ENCODE results near the gene ELMO2.
A peak's percentile ranks its signal among the peaks of the same experiment; 100 is the strongest.

ELMO2 gene

GRCh38 chr20:46353500-46354206 lies 52.8 kb downstream of the ELMO2 start:
- TF ChIP-seq MYC (IDR thresholded peaks at IDR 0.05; ENCODE audit: low read depth, low read length): no peak
- TF ChIP-seq, protein P1, sequence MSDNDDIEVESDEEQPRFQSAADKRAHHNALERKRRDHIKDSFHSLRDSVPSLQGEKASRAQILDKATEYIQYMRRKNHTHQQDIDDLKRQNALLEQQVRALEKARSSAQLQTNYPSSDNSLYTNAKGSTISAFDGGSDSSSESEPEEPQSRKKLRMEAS (IDR thresholded peaks at IDR 0.05; ENCODE audit: low read depth, low read length): no peak
- TF ChIP-seq, protein P2, sequence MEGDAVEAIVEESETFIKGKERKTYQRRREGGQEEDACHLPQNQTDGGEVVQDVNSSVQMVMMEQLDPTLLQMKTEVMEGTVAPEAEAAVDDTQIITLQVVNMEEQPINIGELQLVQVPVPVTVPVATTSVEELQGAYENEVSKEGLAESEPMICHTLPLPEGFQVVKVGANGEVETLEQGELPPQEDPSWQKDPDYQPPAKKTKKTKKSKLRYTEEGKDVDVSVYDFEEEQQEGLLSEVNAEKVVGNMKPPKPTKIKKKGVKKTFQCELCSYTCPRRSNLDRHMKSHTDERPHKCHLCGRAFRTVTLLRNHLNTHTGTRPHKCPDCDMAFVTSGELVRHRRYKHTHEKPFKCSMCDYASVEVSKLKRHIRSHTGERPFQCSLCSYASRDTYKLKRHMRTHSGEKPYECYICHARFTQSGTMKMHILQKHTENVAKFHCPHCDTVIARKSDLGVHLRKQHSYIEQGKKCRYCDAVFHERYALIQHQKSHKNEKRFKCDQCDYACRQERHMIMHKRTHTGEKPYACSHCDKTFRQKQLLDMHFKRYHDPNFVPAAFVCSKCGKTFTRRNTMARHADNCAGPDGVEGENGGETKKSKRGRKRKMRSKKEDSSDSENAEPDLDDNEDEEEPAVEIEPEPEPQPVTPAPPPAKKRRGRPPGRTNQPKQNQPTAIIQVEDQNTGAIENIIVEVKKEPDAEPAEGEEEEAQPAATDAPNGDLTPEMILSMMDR (IDR thresholded peaks at IDR 0.05; ENCODE audit: low read depth, low read length): no peak
- TF ChIP-seq POLR2A (IDR thresholded peaks at IDR 0.05; ENCODE audit: extremely low read depth, insufficient read length): no peak
- DNase-seq (ENCODE audit: low read depth): no peak
- no peak overlapping the region for H3K4me3 ChIP-seq (ENCODE audit: low read depth, low read length)

- no peak overlapping the region for H3K4me3 ChIP-seq (ENCODE audit: low read depth, low read length)
- no peak for TF ChIP-seq POLR2A (IDR thresholded peaks at IDR 0.05; ENCODE audit: extremely low read depth, insufficient read length)
- no peak for DNase-seq (ENCODE audit: low read depth)
These were observed 54.0 kb downstream of the ELMO2 start for GRCh38 chr20:46352370-46352938.

DNA sequence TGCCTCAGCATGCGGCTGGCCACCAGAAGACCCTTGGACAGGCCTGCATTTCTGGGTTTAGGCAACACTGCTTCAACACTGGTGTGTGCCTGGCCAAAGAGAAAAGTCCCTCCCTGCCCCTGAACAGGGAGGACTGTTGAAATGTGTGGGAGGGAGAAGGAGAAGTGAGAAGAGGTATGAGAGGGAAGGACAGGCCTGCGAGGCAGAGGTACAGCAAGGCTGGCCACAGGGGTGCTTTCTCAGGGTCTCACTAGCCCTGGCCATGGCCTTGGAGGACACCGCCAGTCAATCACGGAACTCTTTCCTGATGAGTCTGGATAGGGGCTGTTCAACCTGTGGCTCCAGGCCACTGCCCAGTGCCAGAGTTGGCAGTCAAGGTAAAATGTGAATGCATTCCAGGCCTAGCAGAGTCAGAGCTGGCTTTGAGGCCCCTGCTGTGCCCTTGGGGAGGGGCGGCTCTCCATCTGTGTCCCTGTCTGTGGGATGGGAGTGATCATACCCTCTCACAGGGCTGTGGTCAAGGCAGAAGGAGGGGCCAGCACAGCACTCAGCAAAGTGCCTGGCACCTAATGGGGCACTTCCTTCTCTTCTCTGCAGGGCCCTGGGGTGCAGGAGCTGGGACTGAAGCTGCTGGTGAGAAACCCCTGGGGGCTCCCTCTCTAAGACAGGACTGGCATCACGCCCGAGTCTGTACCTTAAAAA lies 54.9 kb downstream of the ELMO2 start:
- no peak overlapping the region for H3K4me3 ChIP-seq (ENCODE audit: low read depth, low read length)
- TF ChIP-seq, protein P2 (IDR thresholded peaks at IDR 0.05; ENCODE audit: low read depth, low read length): no peak
- TF ChIP-seq, protein P1 (IDR thresholded peaks at IDR 0.05; ENCODE audit: low read depth, low read length): no peak
- TF ChIP-seq MYC (IDR thresholded peaks at IDR 0.05; ENCODE audit: low read depth, low read length): no peak
- no peak for TF ChIP-seq POLR2A (IDR thresholded peaks at IDR 0.05; ENCODE audit: extremely low read depth, insufficient read length)
- peak; percentile 54 for DNase-seq (ENCODE audit: low read depth)

DNA sequence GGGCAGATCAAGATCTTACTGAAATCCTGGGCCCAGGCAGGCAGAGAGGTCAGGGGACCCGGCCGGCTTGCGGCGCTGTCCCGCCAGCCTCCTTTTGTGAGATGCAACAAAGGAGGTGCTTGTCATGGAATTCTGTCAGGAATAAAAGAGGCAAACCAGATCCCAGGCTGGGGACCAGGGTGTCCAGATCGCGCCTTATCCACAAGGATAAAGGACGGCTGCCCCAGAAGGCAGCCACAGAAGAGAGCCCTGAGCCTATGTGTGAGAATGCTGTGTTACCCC lies 55.5 kb downstream of the ELMO2 start:
- no peak for TF ChIP-seq POLR2A (IDR thresholded peaks at IDR 0.05; ENCODE audit: extremely low read depth, insufficient read length)
- TF ChIP-seq MYC (IDR thresholded peaks at IDR 0.05; ENCODE audit: low read depth, low read length): no peak
- TF ChIP-seq, protein P2 (IDR thresholded peaks at IDR 0.05; ENCODE audit: low read depth, low read length): no peak
- TF ChIP-seq, protein P1 (IDR thresholded peaks at IDR 0.05; ENCODE audit: low read depth, low read length): no peak
- H3K4me3 ChIP-seq (ENCODE audit: low read depth, low read length): no peak overlapping the region
- DNase-seq (ENCODE audit: low read depth): no peak

- no peak for TF ChIP-seq MYC (IDR thresholded peaks at IDR 0.05; ENCODE audit: low read depth, low read length)
- TF ChIP-seq, protein P1 (IDR thresholded peaks at IDR 0.05; ENCODE audit: low read depth, low read length): no peak
- no peak for TF ChIP-seq POLR2A (IDR thresholded peaks at IDR 0.05; ENCODE audit: extremely low read depth, insufficient read length)
- TF ChIP-seq, protein P2 (IDR thresholded peaks at IDR 0.05; ENCODE audit: low read depth, low read length): no peak
- no peak overlapping the region for H3K4me3 ChIP-seq (ENCODE audit: low read depth, low read length)
- DNase-seq (ENCODE audit: low read depth): peak; percentile 86
These were observed 56.0 kb downstream of the ELMO2 start for GRCh38 chr20:46350201-46350985.

GRCh38 chr20:46349742-46350056 lies 56.7 kb downstream of the ELMO2 start:
- TF ChIP-seq POLR2A (IDR thresholded peaks at IDR 0.05; ENCODE audit: extremely low read depth, insufficient read length) (no peak), MYC (IDR thresholded peaks at IDR 0.05; ENCODE audit: low read depth, low read length) (no peak)
- TF ChIP-seq, protein P2 (IDR thresholded peaks at IDR 0.05; ENCODE audit: low read depth, low read length): no peak
- TF ChIP-seq, protein P1 (IDR thresholded peaks at IDR 0.05; ENCODE audit: low read depth, low read length): no peak
- no peak for DNase-seq (ENCODE audit: low read depth)
- no peak overlapping the region for H3K4me3 ChIP-seq (ENCODE audit: low read depth, low read length)

Measured in NB4 (cell line).